NCI-H82 treated with DMSO at 0.1 percent for 48 hours (cell line): Measurements from ENCODE around the gene BTBD17.
A peak's percentile ranks its signal among the peaks of the same experiment; 100 is the strongest.

Source experiments
- DNase-seq: peaks from one replicate; lab custom pipeline; 2025; ENCODE audit not compliant: unreplicated experiment; lab: John Stamatoyannopoulos, UW

The BTBD17 gene

DNA sequence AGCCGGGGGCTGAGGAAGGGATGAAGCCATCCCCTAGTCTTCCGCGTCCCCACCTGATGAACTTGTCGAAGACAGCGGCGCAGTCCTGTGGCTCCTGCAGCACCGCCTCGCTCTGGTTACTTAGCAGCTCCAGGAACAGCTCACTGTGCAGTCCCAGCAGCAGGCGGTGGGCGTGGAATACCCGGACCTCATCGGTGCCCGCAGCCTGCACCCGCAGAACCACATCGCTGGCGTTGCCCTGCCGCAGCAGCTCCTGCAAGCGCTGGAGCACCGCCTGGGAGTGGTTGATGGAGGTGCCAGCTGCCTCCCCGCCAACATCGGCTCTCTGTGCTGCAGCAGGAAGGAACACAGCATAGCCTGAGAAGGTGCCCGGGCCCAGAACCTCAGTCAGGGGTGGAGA, 1.8 kb downstream of the BTBD17 start:
- no peak for DNase-seq

DNA sequence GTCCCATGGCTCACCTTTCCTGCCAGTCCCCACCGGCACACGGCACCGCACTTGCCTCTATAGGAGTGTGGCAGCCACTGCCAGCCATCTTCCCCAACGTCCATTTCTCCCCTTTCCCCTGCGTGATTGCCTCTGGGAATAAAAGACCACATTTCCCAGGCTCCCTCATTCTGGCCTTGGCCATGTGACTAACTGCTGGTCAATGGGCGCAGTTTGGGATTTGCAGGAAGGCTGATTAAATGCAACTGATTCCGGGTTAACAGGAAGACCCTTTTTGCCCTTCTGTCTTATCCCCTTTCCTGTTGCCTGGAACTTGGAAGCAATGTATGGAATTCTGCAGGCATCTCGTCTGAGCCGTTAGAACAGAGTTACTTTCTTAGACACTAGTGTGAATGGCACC, 3.0 kb downstream of the BTBD17 start:
- no peak for DNase-seq

DNA sequence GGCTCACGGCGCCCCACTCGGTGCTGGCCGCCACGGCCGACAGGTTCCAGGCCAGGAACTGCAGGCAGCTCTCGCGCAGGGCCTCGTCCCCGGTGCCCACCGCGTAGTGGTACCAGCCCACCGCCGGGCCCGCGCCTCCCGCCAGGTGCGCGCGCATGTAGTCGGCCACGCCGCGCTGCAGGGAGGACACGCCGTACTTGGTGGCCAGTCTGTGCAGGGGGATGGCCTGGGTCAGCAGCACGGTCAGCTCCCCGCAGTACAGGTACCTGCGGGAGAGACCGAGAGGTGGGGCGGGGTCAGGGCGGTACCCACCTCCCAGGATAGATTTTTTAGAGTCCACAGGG, 4.2 kb downstream of the BTBD17 start:
- no peak for DNase-seq

DNA sequence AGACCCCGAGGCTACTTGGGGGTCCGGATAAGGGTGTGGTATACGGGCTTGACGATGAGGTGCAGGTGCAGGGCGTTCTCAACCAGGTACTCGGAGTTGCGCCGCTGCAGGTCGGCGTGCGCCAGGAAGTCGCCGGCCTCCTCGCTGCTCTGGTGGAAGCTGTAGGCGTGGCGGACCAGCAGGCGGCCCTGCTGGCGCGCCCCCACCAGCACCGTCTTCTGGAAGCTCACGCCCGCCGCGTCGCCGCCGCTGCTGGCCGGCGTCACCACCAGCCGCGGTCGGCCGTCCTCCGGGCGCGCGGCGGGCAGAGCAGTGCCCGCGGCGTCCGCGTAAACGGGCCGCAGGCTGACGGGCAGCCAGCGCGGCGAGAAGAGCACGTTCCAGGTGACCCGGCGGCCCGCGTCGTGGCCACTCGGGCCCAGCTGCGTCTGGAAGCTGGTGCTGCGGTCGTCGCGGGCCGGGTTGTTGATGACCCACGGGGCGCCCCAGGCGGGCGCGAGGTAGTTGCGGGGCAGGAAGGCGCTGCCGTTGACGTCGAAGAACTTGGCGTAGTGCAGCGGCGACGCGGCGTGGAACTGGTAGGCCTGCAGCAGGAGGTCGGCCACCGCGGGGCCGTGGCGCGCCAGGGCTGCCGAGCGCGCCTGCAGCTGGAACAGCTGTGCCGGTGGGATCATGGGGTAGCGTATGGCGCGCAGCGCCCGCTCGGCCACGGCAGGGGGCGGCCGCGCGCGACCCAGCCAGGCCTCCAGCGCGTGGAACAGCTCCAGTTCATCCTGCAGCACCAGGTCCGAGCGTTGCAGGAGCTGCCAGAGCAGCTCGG, 4.8 kb downstream of the BTBD17 start:
- DNase-seq: no peak

DNA sequence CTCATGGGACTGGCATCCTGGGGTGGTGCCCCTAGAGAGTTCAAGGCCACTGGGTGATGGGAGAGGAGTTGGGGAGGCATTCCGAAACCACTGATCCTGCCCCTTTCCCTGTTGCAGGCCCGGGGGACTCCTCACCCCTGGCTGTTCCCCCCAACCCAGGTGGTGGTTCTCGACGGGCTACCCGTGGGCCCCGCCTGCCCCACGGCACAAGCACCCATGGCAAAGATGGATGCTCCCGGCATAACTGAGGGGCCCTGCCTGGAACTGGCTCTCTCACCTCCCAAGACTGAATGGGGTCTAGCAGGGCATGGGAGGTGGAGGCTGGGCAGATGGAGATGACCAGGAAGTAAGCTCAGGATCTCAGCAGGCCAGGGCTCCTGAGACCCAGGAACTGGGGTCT, 6.6 kb downstream of the BTBD17 start:
- no peak for DNase-seq

DNA sequence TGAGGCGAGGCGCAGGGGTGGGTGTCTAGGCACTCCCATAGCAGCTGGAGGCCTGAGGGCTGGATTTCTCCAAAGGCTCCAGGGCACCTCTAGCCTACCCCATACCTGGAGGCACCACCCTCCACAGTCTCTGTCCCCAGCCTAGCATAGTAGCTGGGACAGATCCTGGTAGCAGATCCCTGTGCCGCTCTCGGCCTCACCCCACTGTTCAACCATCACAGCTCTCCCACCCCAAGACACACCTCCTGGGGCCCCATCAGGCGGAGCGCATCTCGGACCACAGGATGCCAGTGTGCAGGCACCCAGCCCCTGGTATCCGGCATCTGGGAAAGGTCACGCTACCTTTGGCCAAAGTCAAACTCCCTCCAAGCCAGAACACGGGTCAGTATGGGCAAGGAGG, 7.1 kb downstream of the BTBD17 start:
- no peak for DNase-seq

DNA sequence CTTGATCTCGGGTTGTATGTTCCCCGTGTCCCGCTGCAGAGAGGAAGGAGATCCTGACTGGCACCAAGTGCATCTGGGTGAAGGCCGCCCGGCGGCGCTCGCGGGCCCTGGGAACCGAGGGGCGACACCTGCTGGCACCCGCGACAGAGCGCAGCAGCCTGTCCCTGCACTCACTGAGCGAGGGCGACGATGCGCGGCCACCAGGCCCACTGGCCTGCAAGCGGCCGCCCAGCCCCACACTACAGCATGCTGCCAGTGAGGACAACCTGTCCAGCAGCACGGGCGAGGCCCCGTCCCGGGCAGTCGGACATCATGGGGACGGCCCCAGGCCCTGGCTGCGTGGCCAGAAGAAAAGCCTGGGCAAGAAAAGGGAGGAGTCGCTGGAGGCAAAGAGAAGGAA, 7.5 kb downstream of the BTBD17 start:
- no peak for DNase-seq

DNA sequence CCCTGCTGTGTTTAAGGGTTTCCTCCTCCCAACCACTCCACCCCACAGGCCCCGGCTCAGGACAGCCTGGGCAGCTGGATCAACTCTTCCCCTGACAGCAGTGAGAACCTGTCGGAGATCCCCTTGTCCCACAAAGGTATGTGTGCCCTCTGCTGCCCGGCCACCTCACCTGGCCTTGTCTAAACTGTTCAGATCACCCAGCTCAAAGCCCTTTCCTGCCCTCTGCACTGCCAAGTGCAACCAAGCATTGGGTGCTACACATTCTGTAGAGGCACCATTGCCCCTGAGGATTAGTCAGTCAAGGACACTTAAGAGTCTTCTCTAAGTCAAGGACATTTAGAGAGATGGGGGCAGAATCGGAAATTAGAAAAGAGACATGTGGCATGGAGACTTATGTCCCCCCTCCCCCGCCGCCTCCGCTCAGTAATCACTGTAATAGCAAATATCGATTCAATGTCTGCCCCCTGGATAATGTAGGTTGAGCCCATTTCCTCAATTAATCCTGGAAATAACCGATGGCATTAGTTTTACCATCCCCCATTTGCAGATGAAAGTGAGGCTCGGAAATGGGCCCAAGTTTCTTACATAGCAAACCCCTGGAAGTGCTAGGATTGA, 8.1 kb downstream of the BTBD17 start:
- no peak for DNase-seq

DNA sequence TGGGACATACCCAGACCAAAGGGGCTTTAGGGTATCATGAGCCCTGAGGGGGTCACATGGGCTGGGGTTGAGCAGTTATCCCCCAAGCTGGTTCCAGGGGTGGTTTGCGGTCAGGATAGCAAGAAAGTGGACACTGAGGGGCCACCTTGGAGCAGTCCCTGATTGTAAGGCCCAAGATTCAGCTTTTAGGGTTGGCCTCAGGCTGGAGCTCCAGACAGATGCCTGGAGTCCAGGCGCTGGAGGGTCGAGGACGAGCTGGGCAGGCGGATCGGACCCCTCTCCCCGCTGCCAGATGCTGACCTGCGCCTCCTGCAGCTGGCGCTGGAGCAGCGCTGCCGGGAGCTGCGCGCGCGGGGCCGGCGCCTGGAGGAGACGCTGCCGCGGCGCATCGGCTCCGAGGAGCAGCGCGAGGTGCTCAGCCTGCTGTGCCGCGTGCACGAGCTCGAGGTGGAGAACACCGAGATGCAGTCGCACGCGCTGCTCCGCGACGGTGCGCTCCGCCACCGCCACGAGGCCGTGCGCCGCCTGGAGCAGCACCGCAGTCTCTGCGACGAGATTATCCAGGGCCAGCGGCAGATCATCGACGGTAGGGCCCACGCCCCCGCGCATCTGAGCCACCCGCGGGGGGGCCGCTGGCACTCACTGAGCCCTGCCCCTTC, 10.0 kb downstream of the BTBD17 start:
- DNase-seq: no peak

DNA sequence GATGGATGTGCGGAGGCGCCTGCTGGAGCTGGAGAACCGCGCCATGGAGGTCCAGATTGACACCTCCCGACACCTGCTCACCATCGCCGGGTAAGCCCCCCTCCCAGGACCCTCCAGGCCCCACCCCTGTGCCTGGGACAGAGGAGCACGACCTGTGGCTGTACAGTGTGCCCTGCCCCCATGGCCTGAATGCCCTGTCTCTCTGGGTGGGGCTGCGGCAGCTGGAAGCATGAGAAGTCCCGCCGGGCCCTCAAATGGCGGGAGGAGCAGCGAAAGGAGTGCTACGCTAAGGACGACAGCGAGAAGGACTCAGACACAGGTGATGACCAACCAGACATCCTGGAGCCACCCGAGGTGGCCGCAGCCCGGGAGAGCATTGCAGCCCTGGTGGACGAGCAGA, 11.2 kb downstream of the BTBD17 start:
- no peak for DNase-seq

DNA sequence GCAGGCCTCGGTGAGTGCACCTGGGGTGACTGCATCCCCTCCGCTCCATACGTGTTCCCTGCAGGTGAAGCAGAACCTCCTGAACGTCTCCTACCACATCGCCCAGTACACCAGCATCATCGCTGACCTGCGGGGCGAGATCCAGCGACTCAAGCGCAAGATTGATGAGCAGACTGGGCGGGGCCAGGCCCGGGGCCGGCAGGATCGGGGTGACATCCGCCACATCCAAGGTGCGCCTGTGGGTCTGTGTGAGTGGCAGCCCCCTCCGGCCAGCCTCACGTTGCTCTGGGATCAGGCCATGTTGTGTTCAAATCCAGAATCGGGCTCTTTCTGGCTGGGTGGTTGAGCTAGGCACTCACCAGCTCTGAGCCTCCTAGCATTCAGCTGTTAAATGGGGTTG, 12.5 kb downstream of the BTBD17 start:
- no peak for DNase-seq

DNA sequence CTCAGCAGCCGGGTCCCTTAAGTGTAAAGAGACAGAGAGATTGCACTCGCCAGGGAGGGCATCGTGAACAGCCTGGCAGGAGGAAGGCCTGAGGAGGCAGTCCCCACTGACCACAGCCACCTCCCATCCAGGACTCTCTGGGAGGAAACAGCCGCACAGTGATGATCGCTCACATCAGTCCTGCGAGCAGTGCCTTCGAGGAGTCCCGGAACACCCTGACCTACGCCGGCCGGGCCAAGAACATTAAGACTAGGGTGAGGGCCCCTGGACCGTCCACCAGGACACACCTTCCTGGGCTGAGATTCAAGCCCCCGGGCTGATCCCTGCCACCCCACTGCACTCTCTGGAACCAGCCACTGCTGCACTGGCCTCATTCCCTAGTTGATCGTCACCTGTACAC, 14.0 kb downstream of the BTBD17 start:
- DNase-seq: no peak

DNA sequence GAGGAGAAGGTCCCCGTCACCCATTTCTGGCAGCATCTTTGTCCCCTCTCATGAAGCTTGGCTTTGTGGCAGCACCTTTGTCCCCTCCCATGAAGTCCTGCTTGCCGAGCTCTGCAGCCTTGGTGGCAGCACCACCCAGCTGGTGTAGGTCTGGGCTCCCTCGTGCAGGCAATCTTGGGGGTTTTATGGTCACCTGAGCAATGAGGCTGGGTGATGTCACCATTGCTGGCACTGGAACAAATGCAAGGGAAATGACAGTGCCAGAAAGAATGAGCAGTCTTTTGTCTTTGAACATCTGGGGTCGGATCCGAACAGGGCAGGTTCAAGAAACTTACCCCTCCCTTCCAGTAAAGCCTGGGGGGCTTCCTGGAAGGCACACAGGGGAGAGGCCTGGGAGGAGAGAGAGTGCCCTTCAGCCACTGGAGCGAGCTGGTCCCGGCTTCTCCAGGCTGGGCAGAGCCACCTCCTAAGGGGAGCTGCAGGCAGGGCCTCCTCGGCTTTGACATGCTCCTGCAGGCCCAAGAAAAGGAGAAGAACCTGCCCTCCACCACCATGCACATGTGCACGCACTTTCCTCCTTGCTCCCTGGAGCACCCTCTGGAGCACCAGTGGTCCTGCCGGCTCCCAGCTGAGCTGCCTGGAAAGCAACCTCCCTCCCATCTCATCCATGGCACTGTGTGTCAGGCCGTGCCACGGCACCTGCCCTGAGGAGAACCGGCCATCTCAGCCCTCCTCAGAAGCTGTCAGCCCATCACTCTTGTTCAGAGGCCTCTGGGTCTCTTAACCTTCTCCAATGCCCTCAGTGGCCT, 16.0 kb downstream of the BTBD17 start:
- DNase-seq: no peak

DNA sequence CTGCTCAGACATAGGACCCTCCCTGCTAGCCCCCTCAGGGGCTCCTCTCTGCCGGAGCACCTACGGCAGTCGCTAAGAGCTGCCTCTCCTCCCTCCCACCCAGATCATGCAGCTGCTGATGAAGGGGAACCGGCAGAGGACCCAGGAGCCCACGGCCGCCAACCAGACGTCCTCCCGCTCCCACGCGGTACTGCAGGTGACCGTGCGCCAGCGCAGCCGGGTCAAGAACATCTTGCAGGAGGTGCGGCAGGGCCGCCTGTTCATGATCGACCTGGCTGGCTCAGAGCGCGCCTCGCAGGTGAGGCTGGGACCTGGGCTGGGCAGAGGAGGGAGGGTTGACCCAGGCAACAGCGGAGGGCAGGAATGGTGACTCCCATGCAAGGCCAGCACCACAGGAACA, 17.0 kb downstream of the BTBD17 start:
- no peak for DNase-seq

DNA sequence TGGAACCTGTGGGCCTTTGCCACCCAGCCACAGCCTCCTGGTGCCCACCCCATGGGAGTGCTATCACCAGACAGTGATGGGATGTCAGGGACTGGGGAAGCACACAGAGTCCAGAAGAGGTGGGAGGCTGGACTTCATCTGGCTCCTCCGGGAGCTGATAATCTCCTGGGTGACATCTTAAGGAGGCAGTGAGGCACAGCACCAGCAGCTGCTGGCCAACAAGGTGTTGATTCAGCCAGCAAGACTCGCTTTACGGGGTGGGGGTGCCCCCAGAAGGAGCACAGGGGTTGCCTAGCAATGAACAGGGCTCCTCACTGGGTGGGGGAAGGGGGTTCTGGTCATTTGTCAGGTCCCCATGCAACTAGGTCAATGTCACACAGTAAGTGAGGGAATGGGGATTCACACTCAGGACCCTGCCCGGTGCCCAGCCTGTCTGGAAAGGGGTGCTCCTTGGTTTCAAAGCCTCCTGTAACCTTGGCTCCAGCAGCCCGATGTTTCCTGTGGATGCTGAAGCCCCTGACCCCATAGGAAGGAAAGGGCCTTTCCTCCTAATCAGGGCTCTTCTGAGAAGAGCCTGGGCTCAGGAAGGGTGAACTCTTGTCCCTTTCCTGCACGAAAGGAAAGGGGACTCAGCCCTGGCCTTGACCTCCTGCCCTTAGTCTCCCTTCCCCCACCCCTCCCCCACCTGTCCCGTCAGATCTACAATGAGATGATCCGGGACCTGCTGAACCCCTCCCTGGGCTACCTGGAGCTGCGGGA, 18.0 kb downstream of the BTBD17 start:
- DNase-seq: no peak

DNA sequence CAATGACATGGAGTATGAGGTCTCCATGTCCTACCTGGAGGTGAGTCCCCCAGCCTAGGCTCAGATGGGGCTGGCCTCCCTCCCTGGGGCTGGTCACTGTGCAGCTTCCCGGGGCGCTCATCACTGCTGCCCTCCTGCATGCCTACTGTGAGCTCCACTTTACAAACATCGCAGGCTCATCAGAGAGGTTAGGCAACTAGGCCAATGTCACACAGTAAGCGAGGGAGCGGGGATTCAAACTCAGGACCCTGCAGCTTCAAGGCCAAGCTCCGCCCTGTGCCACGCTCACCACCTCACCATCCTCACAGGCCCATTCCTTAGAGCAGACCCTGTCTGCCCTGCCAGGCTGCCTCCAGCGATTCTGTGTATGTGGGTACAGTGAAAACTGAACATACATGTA, 18.5 kb downstream of the BTBD17 start:
- DNase-seq: no peak

DNA sequence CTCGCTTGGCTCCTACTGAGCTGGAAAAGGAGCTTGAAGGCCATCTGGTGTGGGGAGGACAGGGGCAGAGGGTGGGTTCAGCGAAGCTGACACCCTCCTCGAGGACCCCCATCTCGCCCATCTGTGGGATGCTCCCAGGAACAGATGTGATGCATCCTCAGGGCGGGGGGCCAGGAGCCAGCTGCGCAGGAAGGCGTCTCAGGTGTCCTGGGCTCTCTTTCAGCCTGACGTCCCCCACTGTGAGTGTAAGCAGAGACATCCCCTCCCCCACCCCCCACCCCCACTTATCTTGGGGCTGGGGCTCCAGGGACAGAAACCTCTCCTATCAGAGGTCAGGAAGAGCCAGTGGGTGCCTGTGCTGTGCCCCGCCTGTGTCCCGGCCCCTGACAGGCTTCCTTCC, 19.4 kb downstream of the BTBD17 start:
- no peak for DNase-seq

DNA sequence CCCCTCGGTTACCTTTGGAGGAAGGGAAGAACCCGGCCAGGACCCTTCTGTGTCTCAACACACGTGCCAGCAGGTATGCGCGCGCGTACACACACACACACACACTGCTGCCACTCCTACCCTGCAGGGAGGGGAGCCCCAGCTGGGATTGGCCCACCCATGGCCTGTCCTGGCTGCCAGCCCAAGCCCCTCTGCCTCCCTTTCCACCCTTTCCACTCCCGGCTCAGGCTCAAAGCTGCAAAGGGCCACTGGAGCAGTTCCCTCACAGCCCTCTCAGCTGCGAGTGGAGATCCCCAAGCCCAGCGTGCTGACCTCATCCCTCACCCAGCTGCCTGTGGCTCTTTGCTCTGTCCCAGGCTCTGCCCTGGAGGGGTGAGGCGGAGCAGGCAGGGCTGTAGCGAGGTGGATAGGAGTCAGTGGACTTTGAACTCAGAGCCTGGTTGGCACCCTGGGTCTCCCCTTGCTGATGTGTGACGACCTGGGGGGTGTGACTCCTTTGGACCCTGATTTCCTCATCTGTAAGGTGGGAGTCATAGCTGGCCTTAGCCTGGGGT, 21.1 kb downstream of the BTBD17 start:
- DNase-seq: no peak

DNA sequence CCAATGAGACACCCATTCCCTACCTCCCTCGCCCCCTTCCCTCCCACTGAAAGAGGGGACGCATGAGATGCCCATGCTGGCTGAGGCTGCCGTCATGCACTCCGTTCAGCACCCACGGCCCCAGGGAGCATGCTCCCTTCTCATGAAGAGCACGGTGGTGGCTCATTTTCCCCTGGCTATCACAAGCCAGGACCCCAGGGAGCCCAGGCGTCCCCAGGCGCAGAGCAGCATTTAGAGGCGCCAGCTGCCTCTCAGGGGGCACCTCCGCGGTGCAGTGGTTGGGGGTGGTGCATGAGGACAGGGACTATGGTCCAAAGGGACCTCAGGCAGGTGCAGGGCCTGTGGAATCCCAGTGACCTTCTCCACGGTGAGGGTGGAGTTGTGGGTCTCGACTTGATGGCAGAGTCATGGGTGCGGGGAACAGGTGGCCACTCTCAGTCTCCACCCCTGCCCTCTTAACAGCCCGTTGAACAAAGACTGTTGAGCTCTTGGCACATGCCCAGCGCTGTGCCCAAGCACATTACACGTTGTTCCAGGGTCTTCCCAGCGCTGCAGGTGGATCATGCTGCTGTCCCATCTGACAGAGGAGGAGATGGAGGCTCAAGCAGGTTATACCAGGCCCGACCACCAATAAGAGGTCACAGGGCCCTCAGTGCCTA, 22.0 kb downstream of the BTBD17 start:
- no peak for DNase-seq

DNA sequence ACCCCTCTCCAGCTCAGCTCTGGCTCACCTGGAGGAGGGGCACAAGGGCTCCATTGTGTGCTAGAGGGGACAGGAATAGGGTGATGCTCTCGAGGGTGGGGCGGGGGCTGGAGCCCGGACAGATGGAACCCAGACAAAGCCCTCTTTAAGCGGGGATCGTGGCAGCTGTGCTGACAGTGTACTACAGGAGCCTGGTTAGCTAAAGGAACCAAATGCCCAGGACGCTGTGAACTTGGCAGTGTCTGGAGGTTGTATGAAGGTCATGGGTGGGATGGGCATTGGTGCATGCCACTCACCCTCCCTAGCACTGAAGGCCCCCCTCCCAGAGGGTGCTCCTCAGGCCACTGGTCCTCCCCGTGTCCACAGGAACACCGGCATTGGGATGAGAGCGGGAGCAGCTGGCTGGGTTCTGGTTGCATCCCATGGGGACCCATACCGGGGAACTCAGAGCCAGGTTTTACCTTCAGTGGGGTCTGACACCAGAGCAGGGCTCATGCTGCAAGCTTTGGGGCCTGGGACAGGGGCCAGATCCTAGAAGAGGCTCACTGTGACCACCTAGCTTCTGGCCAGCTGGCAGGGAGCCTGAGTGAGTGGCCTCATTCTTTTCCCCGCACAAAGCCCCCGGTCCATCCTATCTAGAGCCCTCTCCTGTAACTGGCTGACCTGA, 23.7 kb downstream of the BTBD17 start:
- DNase-seq: peak; percentile 62
